Middle frontal gyrus (tissue), 1 donor: ENCODE measurements around the gene XAGE3.
"Not testable (repeated sequence)": the region's sequence is repeated elsewhere in the genome, so short reads cannot be mapped to it uniquely, and the experiment has no call there.

Experiments used
- DNase-seq: peaks from one replicate; pipeline ENCODE4 v3.0.0-alpha.2; 2015; ENCODE audit warnings: low spot score; ENCODE audit errors: extremely low spot score

Gene XAGE3, protein sequence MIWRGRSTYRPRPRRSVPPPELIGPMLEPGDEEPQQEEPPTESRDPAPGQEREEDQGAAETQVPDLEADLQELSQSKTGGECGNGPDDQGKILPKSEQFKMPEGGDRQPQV

DNA sequence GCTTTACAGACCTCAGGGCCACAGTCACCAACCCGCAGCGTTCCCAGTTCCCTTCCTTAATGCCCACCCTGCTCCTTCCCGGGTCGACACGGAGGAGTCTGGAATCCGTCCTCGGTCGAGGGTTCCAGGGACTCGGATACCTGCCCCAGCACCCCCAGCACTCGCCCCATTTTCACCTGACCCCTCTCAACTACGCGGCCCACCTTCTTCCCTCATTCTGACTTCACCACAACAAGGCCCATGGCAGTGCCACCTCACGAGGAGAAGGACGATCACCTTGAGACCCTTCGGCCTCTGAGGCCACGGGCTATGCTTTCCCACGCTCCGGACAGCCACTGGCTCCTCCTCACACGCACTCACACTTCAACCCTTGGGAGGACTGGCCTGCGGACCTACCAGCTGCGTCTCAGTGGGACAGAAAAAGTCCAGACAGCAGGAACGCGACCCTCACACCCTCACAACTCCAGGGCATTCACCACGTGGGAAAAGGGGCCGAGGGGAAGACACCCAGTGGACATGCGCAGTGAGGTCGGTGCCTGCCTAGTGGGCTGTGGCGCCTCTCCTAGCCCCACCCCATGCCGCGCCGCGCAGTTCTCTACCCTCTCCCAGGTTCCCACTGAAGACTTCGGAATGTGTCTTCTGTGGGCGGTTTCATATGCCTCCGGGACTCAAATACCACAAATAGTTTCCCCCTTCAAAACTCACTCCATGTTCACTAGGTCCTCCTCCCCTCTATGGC lies at the start of gene XAGE3:
TSS of gene XAGE3 (minus strand) at position 474 of the 739 bp plus-strand sequence. CDS start 950 bp downstream, outside the sequence.
- DNase-seq = no peak

DNA sequence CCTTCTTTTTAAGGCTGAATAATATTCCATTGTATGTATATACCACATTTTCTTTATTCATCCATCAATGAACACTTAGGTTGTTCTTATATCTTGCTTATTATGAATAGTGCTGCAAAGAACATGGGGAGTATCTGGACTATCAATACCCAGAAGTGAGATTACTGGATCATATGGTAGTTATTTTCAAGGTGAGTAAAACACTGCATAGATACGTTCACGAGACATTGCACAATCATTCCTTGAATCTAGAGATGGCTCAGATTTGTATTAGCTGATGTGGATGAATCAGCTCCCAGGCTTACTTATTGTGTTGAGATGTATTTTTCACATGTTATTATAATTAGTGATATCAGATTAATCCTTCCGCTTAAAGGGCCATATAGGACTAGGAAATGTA lies 46.8 kb upstream of the XAGE3 start:
- DNase-seq = not testable (repeated sequence)

GRCh38 chrX:52913681-52914080 lies 45.8 kb upstream of the XAGE3 start:
- DNase-seq = not testable (repeated sequence)

DNA sequence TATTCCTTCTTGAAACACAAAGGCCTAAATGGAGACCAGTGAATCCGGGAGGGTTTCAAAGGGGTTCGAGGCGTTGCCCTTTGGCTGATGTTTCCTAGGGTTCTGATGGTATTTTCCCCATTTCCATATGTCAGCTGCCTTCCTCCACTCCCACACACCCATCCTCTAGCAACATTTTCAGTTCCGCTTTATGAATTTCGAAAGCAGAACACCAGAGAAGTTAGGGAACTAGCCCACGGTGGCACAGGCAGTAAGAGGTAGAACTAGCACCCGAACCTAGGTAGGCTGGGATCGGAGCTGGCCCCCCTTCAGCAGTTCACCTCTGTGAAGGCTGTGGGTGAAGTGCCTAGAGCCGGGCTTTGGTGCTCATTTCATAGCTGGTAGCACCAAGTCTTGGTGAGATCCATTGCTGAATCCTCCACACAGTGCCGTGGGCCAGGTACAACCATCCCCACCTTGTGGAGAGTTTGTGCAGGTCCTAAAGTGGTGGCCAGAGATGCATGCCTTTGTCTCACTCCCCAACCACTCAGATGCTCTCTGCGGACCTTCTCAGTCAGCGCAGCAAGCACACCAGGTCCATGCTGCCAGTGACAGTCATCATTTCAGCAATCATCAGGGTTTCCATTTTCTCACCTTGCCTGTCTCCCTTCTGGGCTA lies 41.6 kb upstream of the XAGE3 start:
- DNase-seq = not testable (repeated sequence)

DNA sequence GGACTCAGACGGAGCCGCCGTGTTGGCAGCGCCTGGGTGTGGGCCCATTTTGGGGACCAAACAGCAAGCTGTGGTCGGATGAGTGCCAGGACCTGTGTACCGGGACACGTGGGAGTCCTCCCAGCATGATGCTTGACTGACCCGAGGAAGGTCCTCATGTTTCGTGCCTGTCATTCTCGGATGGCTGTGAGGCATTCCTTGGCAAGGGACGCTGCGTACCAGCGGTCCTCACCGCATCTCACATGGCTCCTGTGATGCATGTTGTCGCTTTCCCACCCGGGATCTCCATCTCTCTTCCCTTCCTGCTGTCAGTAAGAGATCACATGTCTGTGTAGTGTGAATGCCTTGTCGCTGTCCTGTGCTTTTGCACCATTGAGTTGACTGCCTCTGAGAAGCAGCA lies 40.0 kb upstream of the XAGE3 start:
- DNase-seq = not testable (repeated sequence)

GRCh38 chrX:52907137-52907536 lies 39.3 kb upstream of the XAGE3 start:
- not testable (repeated sequence) for DNase-seq

DNA sequence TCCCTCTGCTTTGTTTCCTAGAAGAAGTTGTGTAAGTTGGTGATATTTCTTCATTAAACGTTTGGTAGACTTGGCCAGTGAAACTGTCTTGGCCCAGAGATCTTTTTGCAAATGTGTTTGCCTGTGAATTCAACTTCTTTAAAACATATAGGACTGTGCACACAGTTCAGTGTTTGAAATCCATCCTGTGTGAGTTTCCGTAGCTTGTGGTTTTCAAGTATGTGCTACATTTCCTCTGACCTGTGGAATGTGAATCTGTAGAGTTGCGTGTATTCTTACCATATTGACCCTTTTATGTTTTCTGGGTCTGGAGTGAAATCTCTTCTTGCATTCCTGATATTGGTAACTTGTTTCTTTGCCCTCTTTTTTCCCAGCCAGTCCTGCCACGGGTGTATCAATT lies 38.2 kb upstream of the XAGE3 start:
- not testable (repeated sequence) for DNase-seq

GRCh38 chrX:52905531-52905930 lies 37.6 kb upstream of the XAGE3 start:
- DNase-seq = not testable (repeated sequence)

DNA sequence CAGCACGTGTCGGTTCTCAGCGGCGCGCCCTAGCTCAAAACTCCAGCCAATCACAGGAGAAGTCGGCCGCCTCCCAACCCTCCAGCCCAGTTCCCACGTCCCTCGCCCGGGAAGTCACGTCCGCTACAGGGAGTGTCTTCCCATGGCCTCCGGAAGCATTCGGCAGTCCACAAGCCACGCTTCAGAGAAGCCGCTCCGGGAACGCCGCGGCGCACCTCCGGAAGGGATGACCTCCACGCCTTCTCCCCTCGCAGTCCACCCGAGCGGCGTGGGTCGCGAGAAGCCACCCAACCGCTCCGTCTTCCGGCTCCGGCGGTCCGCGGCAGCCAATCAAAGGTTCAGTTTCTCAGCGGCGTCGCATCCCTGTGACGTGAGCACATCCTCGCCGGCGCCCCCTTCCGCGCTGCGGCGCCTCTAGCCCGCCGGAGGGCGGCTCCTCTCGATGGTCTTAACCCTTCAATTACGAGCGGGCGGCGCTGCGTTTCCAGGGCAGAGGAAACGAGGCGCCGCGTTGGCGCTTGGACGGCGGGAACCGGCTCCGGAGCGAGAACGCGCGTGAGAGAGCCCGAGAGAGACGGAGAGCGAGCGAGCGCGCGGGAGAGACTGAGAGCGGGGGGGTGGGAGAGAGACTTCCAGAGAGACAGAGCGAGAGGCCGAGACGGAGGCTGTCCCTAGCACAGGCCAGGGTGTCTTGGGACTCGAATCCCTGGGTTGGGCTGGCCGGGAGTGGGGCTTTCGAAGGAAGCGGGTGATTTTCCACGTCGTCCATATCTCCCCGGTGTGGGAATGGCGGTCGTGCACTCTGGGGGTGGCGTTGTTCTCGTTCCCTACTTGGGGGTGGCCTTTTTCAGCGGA lies 29.2 kb upstream of the XAGE3 start, which contains the start of gene FAM156B:
TSS of gene FAM156B (plus strand) at position 476 of the 855 bp plus-strand sequence. CDS start 9,896 bp downstream, outside the sequence.
- DNase-seq = not testable (repeated sequence)

DNA sequence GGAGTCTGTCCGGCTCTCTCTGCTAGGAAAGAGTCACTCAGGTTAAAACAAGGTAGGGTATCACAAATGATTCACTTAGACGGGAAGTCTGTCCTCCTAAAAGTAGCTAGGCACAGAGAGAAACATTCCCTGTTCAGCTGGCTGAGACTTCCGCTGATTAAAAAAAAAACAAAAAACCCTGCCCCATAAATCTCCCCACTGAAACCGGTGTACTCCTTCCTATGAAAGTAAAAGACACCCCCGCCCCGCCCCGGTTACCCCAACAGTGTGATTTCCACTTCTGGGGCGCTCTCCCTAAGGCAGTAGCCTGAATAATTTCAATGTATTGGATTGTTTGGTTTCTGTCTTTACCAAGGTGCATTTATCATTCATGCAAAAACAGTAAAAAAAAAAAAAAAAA lies 28.6 kb upstream of the XAGE3 start:
- DNase-seq = not testable (repeated sequence)

- DNase-seq = not testable (repeated sequence)
Observed at GRCh38 chrX:52888090-52888489, 20.2 kb upstream of the XAGE3 start.

- DNase-seq = not testable (repeated sequence)
Observed at GRCh38 chrX:52887459-52887858, 19.6 kb upstream of the XAGE3 start.

DNA sequence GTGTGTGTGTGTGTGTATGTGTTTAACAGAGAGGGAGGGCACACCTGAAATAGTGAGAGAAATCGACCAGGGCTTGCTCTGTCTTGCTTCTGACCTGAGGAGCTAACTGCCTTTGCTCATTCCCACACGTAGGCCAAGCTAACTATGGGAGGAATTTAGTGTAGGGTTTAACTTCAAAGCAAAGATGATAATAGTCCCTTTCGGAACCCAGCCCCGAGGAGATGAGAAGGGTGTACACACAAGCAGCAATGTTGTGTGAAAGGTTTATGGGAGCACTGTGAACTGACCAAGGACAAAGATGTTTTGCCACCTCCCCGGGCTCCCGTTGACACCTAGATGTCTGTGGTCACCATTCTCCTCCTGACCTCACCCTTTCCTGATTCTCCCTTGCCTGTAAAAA lies 8.5 kb upstream of the XAGE3 start:
- not testable (repeated sequence) for DNase-seq

GRCh38 chrX:52875436-52875835 lies 7.6 kb upstream of the XAGE3 start:
- DNase-seq = not testable (repeated sequence)

DNA sequence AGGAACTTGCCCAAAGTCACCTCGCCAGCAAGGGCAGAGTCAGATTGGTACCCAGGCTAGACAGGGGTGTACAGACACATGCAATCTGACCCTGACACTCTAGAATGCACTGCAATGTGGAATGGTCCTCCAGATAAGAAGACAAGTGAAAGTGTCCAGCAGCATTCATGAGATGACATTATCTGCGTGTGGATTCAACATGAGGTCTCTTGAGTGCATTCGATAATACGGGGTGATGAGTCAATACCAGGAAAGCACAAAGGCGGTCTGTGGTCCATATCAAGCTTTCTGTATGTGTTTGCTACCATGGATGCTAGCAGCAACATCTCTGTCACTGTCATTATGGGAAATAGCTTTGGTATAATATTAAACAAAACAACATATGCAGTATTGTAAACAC lies 6.8 kb upstream of the XAGE3 start:
- no peak for DNase-seq

DNA sequence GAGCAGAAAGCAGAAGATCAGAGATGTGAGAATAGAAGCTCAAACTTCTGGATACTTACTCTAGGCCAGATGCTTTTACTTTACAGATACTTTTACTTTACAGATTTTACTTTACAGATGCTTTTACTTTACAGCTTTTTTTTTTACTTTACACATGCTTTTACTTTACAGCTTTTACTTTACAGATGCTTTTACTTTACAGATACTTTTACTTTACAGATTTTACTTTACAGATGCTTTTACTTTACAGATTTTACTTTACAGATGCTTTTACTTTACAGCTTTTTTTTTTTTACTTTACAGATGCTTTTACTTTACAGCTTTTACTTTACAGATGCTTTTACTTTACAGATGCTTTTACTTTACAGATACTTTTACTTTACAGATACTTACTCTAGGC lies 5.9 kb upstream of the XAGE3 start:
- not testable (repeated sequence) for DNase-seq

GRCh38 chrX:52870046-52870445 lies 2.2 kb upstream of the XAGE3 start:
- no peak for DNase-seq

GRCh38 chrX:52865343-52865998 lies 2.4 kb downstream of the XAGE3 start:
- DNase-seq = no peak

DNA sequence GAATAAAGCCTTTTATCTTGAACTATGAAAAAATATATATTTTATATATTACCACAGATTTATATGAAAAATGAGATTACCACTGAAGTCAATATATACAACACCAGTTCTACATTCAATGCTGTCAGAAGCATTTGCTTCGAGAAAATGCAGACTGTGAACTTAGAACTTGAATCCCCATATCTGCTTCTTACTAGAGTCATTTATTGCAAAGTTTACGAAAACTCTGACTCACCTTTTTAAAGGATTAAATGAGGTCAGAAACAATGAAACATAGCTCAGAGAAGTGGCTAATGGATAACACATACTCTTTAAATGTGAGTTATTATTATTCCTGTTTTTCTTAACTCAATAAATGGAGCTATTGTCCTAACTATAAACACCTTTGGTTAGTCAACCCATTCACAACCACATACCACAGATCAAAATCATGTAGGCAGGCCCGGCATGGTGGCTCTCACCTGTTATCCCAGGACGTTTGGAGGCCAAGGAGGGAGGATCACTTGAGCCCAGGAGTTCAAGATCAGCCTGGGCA lies 10.8 kb downstream of the XAGE3 start:
- not testable (repeated sequence) for DNase-seq

DNA sequence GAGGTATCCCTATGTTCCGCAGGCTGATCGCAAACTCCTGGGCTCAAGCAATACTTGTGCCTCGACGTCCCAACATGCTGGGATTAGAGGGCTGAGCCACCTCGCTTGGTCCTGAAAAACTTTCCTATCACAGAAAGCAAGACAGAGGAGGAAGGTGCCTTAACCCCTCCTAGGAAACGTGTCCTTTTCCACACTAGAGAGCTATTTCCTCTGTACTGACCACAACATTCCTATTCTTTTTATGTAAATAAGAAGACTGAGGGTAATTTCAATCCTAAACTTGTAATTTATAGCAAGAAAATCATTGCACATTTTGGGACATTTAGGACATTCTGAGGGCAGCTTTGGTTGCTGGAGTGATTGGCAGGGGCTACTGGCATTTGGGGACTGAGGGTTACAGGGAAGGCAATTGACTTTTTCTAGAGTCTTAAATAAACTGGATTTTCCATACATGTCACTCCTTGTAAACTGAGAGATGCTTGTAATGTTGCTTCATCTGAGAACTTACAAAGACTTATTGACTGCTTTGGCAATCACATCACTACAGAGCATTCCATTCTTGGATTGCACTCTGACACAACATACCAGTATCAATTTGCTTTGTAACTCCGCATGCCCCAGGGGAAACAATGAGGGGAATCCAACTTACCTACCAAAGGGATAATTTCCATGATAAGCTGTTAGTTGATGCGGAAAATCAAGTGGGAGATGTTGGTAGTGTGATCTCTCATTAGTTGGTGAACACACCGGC lies 15.6 kb downstream of the XAGE3 start:
- no peak for DNase-seq
